ENCODE data around the gene GLTPD2.

The GLTPD2 gene

DNA sequence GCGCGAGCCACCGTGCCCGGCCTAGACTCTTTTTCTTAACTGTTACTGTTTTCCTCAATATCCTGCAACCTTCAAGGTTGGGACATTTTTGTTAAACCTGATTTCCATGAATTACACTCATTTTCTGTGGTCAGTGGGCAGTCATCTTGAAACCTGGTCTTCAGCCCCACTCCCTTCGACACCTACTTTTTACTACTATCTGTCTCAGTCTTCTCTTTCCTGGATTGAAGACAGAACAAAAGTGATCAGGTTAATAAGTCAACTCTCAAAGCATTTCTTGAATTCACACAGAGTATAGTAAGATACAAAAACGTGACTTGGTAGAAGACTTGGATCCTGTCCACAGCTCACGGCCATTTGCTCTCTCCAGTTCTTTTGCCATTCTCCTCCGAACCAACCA lies 50.5 kb downstream of the GLTPD2 start:
- Histone ChIP-seq H3K9me3 (no peaks in the 10 kb centered on the region), H3K27me3 (no peaks in the 10 kb centered on the region), H3K27ac (no peak overlapping the region), H3K4me3 (ENCODE audit: low read depth in 1 of 2, low read length in 1 of 2) (no peak overlapping the region), H3K36me3 (peaks cover 7% of the 10 kb centered on the region), H3K4me1 (ENCODE audit: control insufficient read depth in 1 of 2, insufficient read depth in 1 of 2, low read depth in 1 of 2, low read length in 1 of 2) (peaks cover 46 to 58% of the 10 kb centered on the region in 2 experiments)
- TF ChIP-seq CTCF (IDR thresholded peaks at IDR 0.05) = no peak

All from neutrophil (primary cell).